ENCODE data around the gene BCL2L12.

DNA sequence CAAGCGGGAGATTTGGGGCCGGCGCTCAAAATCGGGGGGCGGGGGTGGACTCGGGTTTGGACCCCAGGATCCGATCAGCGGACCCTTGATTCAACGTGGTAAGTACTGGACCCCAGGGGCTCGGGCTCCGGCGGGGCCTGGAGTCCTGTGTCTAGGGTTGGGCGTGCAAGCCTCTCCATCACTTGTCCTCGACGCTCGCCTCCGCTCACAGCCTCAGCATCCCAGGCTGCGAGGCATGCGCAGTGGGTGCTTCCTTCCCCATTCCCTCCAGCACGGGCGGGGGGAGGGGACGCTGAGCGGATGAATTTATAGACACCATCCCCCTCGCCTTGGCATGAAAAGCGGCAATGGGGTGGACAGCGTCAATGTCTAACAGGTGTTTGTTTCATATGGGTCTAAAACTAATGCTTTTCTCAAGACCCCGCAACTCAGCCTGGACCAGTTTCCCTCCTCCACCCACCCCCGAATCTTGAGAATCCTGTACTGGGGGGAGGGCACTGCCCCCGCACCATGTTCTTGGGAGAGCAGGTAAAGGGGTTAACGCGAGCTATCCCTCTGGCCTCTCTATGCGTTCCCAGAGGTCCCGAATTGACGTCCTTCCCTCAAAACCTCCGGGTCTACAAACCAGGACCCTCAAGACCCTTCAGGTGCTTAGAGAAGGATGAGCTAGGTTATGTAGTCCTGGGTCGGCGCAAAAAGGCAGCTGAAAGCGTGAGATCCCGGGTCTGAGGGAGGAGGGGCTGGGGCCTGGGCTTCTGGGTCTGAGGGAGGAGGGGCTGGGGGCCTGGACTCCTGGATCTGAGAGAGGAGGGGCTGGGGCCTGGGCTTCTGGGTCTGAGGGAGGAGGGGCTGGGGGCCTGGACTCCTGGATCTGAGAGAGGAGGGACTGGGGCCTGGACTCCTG lies 25.8 kb downstream of the BCL2L12 start:
- TF ChIP-seq, protein P1, sequence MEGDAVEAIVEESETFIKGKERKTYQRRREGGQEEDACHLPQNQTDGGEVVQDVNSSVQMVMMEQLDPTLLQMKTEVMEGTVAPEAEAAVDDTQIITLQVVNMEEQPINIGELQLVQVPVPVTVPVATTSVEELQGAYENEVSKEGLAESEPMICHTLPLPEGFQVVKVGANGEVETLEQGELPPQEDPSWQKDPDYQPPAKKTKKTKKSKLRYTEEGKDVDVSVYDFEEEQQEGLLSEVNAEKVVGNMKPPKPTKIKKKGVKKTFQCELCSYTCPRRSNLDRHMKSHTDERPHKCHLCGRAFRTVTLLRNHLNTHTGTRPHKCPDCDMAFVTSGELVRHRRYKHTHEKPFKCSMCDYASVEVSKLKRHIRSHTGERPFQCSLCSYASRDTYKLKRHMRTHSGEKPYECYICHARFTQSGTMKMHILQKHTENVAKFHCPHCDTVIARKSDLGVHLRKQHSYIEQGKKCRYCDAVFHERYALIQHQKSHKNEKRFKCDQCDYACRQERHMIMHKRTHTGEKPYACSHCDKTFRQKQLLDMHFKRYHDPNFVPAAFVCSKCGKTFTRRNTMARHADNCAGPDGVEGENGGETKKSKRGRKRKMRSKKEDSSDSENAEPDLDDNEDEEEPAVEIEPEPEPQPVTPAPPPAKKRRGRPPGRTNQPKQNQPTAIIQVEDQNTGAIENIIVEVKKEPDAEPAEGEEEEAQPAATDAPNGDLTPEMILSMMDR (IDR thresholded peaks at IDR 0.05), result no peak
- no peak for TF ChIP-seq POLR2A (IDR thresholded peaks at IDR 0.05)

Measured in testis (tissue), 2 donors.